Muscle of back (tissue), 11 donors: ENCODE measurements around the gene GLRX. TPM values are rescaled to one million over a fixed set of nuclear protein-coding genes. Genes with fewer than 3 reads are reported as not detected.

Experiments used
- DNase-seq, 3 donors: peaks; one replicate each; pipeline versions ENCODE4 v3.0.0 to v3.0.0-alpha.2; 2013
- polyA plus RNA-seq, 10 donors: library from polyadenylated mRNA; unstranded; fragments of 120-200 nt; gene quantifications; one replicate each; pipeline ENCODE4 v1.2.1, GENCODE V29; 2013; ENCODE audit not compliant: insufficient read length in 10 of 10

GLRX gene
- polyA plus RNA-seq, 10 donors: 8.7 to 21.2 (median 11.7) TPM

DNA sequence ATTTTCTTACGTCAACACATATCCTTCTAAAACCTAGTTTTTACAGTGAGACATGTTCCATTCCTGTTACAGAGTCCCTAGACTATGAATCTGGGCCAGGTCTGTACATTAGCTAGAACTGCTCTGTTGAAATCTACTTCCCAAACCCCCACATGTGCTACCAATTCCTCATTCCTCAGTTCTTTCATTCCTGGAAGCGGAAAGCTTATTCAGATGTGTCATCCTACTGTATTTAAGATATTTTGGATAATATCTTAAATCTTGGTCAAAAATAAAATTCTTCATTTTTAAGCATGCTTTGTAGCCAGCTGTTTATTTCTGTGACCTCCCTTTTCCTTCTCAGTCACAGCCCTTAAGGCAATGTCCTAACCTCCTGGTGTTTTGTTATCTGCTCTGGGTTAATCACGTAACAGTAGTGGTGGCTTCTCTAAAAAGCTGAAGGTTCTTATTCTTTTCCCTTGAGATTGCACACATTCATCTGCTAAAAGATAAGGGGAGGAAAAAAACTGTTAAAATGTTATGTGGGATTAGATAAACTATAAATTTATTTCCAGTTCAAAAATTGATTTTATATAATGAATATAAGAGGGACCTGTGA lies 35.6 kb downstream of the GLRX start:
- no peak for DNase-seq

DNA sequence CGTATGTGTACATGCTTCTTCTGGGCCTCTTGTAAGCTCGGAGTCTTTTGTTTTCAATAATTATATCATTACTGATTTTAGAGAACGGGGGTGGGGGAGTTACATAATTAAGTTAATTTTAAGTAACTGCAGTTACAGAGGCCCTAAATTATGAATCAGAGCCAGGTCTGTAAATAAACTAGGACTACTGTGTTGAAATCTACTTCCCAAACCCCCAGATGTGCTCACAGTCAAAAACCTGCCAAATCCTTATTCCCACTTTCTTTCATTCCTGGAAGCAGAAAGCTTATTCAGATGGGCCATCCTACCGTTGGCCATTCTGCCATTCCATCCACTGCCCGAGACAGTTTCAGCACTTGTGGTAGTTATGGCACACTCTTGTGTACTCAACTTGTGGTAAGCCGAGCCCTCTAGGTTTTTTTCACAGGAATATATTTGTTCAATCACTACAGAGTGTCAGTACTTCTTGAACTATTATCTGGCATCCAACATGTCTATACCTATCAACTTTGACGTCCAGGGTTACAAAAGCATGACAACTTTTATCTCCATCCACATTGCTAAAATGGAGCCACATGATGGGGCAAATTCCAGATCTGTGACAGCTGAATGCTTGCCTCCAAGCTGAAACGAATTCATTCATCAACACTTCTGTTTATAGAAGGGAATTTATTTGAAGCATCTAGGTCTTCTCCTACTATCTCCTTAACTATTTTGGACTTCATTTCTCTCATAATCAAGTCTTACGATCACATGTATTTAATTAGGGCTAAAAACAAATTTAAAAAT lies 37.8 kb downstream of the GLRX start:
- no peak for DNase-seq

DNA sequence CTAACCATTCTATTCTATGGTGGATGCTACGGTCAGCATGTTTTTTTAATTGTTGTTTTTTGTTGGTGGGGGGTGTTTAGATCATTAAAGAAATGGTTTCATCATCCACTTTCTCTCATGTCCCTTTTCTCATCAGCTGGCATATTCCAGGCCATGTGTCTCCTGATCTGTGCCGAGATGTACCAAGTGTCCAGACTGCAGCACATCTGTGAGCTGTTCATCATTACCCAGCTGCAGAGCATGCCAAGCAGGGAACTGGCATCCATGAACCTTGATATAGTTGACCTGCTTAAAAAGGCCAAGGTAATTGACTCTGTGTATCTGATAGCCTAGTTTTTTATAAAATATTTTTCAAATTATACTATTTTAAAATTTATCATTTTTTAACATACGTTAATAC lies 38.9 kb downstream of the GLRX start:
- no peak for DNase-seq

DNA sequence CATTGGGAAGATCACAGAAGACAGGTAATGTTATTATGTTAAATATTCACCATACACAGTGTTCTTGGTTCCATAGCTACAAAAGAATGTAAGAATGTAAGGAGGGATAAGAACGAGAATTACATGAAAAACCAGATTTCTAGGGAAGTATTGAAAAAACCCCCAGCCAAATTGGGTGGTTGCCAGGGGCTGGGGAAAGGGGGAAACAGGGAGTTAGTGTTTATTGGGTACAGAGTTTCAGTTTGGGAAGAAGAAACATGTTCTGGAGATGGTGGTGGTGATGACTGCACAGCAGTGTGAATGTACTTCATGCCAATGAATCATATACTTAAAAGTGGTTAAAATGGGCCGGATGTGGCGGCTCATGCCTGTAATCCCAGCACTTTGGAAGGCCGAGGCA lies 40.3 kb downstream of the GLRX start:
- DNase-seq: no peak

DNA sequence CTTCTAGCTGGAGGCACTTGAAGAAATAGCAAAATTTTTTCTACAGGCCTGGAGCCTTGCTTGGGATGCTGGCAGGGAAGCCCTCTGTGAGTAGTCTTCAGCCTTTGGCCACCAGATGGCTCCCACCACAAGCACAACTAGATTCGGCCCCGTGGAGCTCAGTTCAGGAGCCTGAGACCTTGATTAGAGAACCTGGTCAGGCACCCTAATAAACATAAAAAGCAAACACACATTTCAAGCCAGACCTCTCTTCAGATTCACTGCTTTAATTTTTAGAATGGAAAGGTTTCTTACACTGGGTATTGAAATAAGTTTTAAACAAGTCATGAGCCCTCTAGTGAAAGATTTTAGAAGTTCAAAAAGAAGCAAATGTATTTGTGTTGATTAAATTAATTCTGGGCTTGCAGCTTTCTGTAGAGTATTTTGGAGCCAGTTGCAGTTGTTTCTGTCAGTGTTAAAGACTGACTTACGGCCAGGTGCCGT lies 41.4 kb downstream of the GLRX start:
- DNase-seq: peak; percentile 63 to 88 (median 78)

DNA sequence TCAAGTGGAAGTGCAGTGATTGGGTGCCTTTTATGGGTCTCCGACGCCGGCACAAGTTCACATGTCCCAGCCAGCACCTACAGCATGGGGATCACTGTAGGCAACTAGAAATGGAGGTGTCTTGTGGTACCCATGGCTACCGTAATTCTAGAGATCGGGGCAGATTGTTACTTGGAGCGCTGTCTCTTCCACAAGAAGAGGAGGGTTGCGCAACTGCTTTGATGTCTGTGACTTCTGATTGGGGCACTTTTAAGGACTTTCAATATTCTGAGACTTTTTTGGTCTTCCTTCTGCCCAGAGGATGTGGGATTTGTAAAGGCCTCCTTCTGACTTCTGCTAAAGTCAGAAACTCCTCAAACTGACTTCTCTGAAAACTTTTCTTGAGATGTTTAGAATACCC lies 41.9 kb downstream of the GLRX start:
- DNase-seq: peak in 1 of 3 donors; percentile 22

DNA sequence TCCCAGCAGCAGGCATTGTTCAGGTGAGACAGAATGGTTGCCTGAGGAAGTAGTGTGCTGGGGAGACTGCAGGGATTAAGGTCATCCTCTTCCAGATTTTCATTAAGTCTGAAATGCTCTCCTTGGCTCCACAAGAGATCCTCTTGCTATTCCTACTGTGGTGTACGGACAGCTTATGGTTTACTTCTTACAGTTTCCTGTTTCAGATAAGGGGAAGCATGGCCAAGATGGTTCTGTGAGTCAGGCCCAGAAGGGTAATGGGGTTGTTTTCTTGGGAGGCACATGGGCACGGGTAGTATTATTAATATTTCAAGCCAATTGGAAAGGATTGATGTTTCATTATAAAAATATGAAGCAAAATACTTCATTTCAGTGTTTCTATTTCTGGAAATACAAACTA lies 42.9 kb downstream of the GLRX start:
- no peak for DNase-seq

DNA sequence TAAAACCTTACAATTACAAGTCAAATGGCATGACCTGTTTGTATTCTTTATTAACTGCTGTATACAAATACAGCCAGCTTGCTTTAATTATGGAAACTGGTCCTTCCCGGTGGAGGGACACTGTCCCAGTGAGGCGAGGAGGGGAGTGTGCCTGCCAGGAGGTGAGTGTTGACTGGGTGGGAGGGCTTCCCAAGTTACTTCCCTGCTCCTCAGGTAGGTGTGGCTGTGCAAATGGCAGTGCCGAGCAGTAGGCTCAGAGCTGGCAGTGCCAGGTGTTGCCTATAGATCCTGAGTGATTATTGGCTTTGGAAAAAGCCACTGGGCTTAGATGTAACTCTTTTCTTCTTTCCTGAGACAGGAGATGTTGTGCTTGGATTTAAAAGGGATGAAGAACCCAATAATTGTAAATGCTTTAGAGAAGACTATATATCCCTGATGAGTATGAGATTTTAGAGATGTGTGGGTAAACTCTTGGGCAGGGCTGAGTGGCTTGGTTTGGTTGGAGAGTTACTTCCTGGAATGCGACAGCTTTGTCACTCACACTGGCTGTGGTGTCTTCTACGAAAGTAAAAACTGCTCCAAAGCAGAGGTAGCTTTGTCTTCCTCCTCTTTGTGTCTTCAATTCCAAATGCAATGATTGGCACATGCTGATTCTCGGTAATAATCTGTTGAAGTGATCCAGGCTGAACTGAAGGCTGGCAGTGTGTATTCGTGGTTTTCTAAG lies 43.7 kb downstream of the GLRX start:
- no peak for DNase-seq

DNA sequence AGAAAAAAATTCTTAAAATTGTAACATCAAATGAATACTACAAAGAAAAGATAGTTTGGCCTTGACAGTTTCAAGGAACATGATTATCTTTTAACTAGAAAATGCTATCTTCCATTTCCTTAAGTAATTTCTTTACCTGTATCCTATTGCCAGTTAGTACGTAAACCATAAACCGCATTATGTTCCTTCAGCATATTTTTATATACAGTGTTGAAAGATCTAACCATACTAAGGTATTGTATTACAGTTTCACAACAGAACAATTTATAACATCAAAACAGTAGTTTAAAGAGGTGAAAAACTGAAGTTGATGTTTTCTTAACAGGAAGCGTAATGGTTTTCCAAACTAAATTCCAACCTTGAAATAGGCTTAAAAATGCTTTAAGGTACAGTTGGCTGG lies 45.1 kb downstream of the GLRX start:
- no peak for DNase-seq

DNA sequence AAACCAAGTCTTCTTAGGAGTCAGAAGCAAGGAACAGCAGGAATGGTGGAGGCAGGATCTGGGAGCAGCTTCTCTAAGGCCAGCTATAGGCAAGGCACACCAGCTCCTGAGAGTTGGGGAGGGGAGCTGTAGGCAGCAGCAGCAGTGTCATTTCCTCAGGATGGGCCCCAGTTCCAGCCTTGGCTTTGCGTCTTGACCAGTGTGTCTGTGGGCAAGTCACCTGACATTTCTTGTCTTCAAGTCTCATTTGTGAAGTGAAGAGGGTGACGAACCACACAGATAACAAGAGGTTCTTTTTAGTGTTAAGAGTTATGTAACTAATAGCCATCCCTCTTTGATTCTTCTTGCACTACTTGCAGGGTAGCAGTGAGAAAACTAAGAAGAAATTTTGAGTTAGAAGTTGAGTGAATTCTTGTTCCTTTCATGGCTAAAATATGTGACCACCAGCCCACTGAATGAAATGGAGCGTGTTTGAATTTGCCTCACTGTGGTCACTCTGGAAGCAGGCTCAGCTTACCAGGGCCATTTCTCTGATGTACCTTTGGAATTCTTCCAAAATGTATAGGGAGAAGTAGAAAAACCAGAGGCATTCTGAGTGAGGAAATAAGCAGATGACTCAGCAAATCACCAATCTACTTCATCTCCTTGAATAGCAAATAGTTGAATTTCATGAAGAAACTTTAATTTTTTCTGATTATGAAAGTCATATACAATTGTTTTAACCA lies 49.0 kb downstream of the GLRX start:
- peak in 1 of 3 donors; percentile 64 for DNase-seq

DNA sequence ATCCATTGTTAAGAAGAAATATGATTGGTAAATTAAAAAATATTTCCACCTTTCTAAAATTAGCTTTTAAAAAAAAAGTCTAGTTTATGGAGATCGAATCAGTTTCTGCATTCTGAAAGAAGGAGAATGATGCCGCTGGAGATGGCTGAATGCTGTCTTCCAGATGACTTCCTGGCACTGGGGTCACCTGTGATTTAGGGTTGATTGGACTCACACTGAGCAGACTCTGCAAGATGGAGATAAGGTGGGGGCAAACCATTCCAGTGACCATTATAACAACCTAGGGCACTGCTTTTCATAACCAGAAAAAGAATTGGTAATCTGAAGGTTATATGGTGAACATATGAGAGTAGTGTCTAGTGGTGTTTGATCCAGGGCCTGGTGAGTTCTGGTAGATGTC lies 50.6 kb downstream of the GLRX start:
- no peak for DNase-seq

DNA sequence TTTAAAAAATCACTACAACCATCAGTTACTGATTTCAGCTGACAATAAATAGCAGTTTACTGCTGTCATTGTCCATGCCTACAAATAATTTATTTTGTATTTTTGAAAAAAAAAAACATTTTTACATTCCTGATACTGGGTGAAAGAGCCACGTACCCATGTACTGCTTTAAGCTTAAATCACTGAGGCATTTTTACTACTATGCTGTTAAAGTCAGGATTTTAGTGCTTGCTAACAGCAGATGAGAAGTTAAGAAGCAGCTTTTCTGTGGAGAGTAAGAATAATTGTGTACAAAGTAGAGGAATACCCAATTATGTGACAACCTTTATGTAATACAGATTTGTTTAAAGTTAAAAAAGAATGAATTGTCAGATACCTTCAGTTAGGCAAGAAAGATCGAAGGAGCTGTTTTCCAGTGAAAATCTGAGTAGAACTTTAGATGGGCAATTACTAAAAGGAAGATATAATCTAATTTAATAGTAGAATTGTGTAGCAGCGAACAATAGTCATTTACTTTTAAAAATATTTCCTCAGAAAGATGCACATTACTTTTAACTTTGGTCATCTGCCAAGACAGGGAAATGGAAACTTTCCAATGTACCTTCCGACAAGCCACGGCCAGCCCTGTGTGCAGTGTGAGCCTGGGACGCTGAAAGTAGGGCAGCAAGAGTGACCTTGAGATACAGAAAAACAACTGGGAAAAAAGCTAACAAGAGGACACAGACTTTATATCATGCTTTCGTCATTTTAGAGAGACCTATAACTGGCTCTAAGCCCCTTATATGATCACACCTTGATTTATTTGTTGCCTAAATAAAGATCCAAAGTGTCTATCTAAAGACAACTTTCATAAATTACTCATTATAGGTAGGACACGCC lies 51.5 kb downstream of the GLRX start:
- DNase-seq: no peak

DNA sequence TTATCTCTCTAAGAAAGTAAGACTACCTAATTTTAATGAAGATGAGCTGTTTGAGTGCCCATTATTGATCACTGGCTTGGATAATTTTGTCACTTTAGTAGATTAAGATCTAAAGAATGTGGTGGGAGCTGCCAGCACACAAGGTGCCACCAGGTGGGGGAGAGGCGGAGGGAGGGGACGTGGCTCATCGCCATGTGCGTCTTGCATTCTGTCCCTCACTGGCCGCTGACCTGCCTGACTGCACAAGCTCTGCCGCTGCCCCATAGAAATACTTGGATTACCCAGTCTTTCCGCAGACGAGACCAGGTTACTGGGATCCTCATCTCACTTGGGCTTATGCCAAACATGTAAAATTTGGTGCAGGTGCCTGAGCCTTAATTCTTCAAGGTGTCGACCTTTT lies 53.8 kb downstream of the GLRX start:
- DNase-seq: no peak

DNA sequence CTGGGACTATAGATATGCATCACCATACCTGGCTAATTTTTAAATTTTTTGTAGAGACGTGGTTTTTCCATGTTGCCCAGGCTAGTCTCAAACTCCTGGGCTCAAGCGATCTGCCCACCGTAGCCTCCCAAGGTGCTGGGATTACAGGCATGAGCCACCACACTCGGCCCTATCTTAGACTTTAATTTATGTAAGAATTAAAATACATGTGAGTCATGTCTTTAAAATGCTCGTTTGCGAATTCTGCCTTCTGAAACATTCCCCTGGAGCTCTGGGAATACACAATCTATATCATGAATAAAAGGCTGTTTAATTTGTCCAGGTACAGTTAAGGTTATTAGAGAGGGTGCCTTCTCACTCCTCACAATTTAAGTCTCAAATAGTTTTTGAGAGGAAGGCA lies 58.6 kb downstream of the GLRX start:
- no peak for DNase-seq

Other genes with a start within 250 kb of the GLRX start
- under 1 TPM in 8 of 10 donors, not detected in 2; 0.08 to 0.17 (median 0.12) TPM for gene GPR150, start 202.6 kb downstream of the GLRX start, polyA plus RNA-seq
- 1 to 10 TPM; 2.6 to 8.7 (median 3.8) TPM for gene RFESD, start 175.9 kb downstream of the GLRX start, polyA plus RNA-seq
- gene SPATA9, start 139.7 kb downstream of the GLRX start, polyA plus RNA-seq: 1 to 10 TPM; 1.0 to 3.2 (median 1.8) TPM
- 100 to 1,000 TPM in 5 of 10 donors, 10 to 100 TPM in 5; 81.1 to 131 (median 97.7) TPM for gene RHOBTB3, start 91.4 kb downstream of the GLRX start, polyA plus RNA-seq
- 1 to 10 TPM; 2.2 to 5.4 (median 3.7) TPM for gene ELL2, start 139.1 kb upstream of the GLRX start, polyA plus RNA-seq